ENCODE data around the gene RMI2. TPM values are rescaled to one million over a fixed set of nuclear protein-coding genes. Genes with fewer than 3 reads are reported as not detected.
A peak's percentile ranks its signal among the peaks of the same experiment; 100 is the strongest.

RMI2 gene
- total and polyA plus RNA-seq, 8 donors: 0.35 to 3.2 (median 1.2) TPM

DNA sequence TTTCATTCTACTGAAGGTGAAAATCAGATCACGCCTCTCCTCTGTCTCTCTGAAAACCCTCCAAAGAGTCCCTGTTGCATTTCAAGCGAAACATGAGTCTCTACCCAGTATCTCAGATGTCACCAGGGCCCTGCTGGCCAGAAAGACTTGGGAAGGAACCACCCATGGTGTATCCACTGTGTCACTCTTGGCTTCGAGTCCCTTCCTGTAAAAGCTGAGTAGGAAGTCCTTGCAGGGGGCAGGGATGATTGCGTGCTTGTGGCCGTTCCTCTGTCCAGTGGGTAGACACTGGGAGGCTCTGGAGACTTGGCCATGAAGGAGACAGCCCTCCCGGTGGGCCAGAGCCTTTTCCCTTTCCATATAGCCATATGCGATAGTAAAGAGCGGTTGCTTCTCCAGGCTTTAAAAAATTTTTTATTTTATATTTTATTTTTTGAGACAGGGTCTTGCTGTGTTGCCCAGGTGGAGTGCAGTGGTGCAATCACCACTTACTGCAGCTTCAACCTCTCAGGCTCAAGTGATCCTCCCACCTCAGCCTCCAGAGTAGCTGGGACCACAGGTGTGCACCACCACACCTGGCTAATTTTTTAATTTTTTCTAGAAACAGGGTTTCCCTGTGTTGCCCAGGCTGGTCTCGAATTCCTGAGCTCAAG, 19.0 kb upstream of the RMI2 start:
- FAIRE-seq: no peak
- intact Hi-C loops (cut with DNase I): no loop called here

GRCh38 chr16:11326737-11327276, 18.5 kb upstream of the RMI2 start:
- WGBS, 2 donors: 88 to 91% methylated on average over 9 of the region's 9 CpGs
- DNase-seq: no peak

More for the DNA sequence above, 19.0 kb upstream of the RMI2 start:
- Histone ChIP-seq H3K4me1 (no peaks in the 10 kb centered on the region), H3K4me3 (no peak overlapping the region), H3K27me3 (no peaks in the 10 kb centered on the region), H3K9me3 (no peaks in the 10 kb centered on the region), H3K27ac (no peak overlapping the region), H3K36me3 (no peaks in the 10 kb centered on the region)
- TF ChIP-seq CTCF (IDR thresholded peaks at IDR 0.05): no peak
- ATAC-seq (peak in 2 of 4 donors; percentile 26 to 42), DNase-seq (no peak)
- 75 to 88% methylated on average over 9 of the region's 9 CpGs for WGBS, 2 donors

GRCh38 chr16:11327277-11328171, 17.7 kb upstream of the RMI2 start:
- intact Hi-C loops (cut with DNase I): no loop called here
- peak in 1 of 4 donors; percentile 17 for ATAC-seq

More at GRCh38 chr16:11326737-11327276, 18.5 kb upstream of the RMI2 start:
- Histone ChIP-seq H3K9me3 (no peaks in the 10 kb centered on the region), H3K4me3 (no peak overlapping the region), H3K4me1 (no peaks in the 10 kb centered on the region), H3K36me3 (no peaks in the 10 kb centered on the region), H3K27me3 (no peaks in the 10 kb centered on the region), H3K27ac (no peak overlapping the region)
- TF ChIP-seq CTCF (IDR thresholded peaks at IDR 0.05): no peak
- intact Hi-C loops (cut with DNase I): no loop called here
- FAIRE-seq: no peak
- no peak for ATAC-seq

More at GRCh38 chr16:11327277-11328171, 17.7 kb upstream of the RMI2 start:
- Histone ChIP-seq H3K27me3 (no peaks in the 10 kb centered on the region), H3K36me3 (no peaks in the 10 kb centered on the region), H3K4me3 (no peak overlapping the region), H3K27ac (no peak overlapping the region), H3K9me3 (no peaks in the 10 kb centered on the region), H3K4me1 (no peaks in the 10 kb centered on the region)
- FAIRE-seq (no peak), DNase-seq (no peak)
- no peak for TF ChIP-seq CTCF (IDR thresholded peaks at IDR 0.05)
- 90 to 91% methylated on average over 23 of the region's 23 CpGs for WGBS, 2 donors
